SK-N-SH (cell line): Measurements from ENCODE around the gene MLKL. TPM values are rescaled to one million over a fixed set of nuclear protein-coding genes. Genes with fewer than 3 reads are reported as not detected.

ENCODE experiments used
- CTCF ChIA-PET: fragments of 300-600, 350-600 bp; formaldehyde crosslinking; extraction: SDS; loops from one replicate; lab custom pipeline; 2021; lab: Yijun Ruan, JAX
- POLR2A ChIA-PET: fragments of 350-600 bp; sonication (Branson Sonifier 250); formaldehyde crosslinking; extraction: SDS; loops from one replicate; lab custom pipeline; 2020; ENCODE audit warnings: antibody characterized with exemption, inconsistent platforms; lab: Yijun Ruan, JAX
- DNase-seq: peaks from one replicate; pipeline ENCODE4 v3.0.0; 2012
- H2AFZ ChIP-seq: fragments of 200-600 bp; sonication (generic); 2 replicates; pipeline ENCODE4 v1.8.1; 2016; ENCODE audit warnings: antibody characterized with exemption, mild to moderate bottlenecking, low read depth
- H3F3A ChIP-seq: fragments of 200-600 bp; sonication (generic); replicated peaks from 2 replicates; pipeline ENCODE3; 2016; ENCODE audit warnings: antibody characterized with exemption, mild to moderate bottlenecking; ENCODE audit not compliant: insufficient read depth
- H3K27ac ChIP-seq, 2 experiments: fragments of 200-500 bp in 1 of 2; fragments of 200-600 bp in 1 of 2; sonication (Bioruptor generic) in 1 of 2; sonication (generic), shearing (Covaris generic) in 1 of 2; 2 replicates each; pipeline versions ENCODE4 v1.5.1 to v1.6.1; 2014 to 2016; ENCODE audit warnings: low read depth in 2 of 2, inconsistent platforms in 1 of 2, low read length in 1 of 2, mild to moderate bottlenecking in 1 of 2, mixed read lengths in 1 of 2
- H3K27me3 ChIP-seq: fragments of 200-600 bp; sonication (generic), shearing (Covaris generic); 2 replicates; pipeline ENCODE4 v1.6.1; 2016; ENCODE audit warnings: mixed run types; ENCODE audit not compliant: insufficient read depth
- H3K36me3 ChIP-seq, 2 experiments: fragments of 200-500 bp in 1 of 2; fragments of 200-600 bp in 1 of 2; sonication (Bioruptor generic) in 1 of 2; sonication (generic) in 1 of 2; replicated peaks in 1 of 2; 2 replicates each; pipeline versions ENCODE3 to v1.5.1; 2014 to 2016; ENCODE audit warnings: low read length in 1 of 2, mild to moderate bottlenecking in 1 of 2; ENCODE audit not compliant: insufficient read depth in 2 of 2, control insufficient read depth in 1 of 2
- H3K4me1 ChIP-seq, 2 experiments: fragments of 200-500 bp in 1 of 2; fragments of 200-600 bp in 1 of 2; sonication (Bioruptor generic) in 1 of 2; sonication (generic), shearing (Covaris generic) in 1 of 2; 2 replicates each; pipeline versions ENCODE4 v1.5.1 to v1.6.1; 2014 to 2016; ENCODE audit warnings: low read depth in 1 of 2, low read length in 1 of 2, mixed run types in 1 of 2; ENCODE audit not compliant: insufficient read depth in 2 of 2, control insufficient read depth in 1 of 2
- H3K4me2 ChIP-seq: fragments of 200-600 bp; sonication (generic), shearing (Covaris generic); 2 replicates; pipeline ENCODE4 v1.6.1; 2017; ENCODE audit warnings: mixed run types
- H3K4me3 ChIP-seq, 2 experiments: fragments of 200-500 bp in 1 of 2; fragments of 200-600 bp in 1 of 2; sonication (Bioruptor generic) in 1 of 2; sonication (generic), shearing (Covaris generic) in 1 of 2; 2 replicates each; pipeline versions ENCODE4 v1.5.1 to v1.8.1; 2014 to 2016; ENCODE audit warnings: low read depth in 2 of 2, inconsistent platforms in 1 of 2, low read length in 1 of 2, mild to moderate bottlenecking in 1 of 2, mixed read lengths in 1 of 2, moderate library complexity in 1 of 2
- H3K79me2 ChIP-seq: fragments of 200-600 bp; sonication (generic); 2 replicates; pipeline ENCODE4 v1.8.1; 2017; ENCODE audit warnings: mild to moderate bottlenecking; ENCODE audit not compliant: insufficient read depth
- H3K9ac ChIP-seq: fragments of 200-600 bp; sonication (generic); 2 replicates; pipeline ENCODE4 v1.6.1; 2017; ENCODE audit warnings: mixed run types
- H3K9me2 ChIP-seq: fragments of 200-600 bp; sonication (generic); 2 replicates; pipeline ENCODE4 v1.6.1; 2017; ENCODE audit warnings: mixed run types
- H3K9me3 ChIP-seq: fragments of 200-600 bp; sonication (generic); 2 replicates; pipeline ENCODE4 v1.6.1; 2017; ENCODE audit warnings: mixed run types, mild to moderate bottlenecking, moderate library complexity
- H4K20me1 ChIP-seq: fragments of 200-600 bp; sonication (generic); 2 replicates; pipeline ENCODE4 v1.6.1; 2017; ENCODE audit warnings: mild to moderate bottlenecking, mixed run types; ENCODE audit not compliant: insufficient read depth
- CHD2 ChIP-seq: fragments of 150-350 bp; IDR thresholded peaks from 2 replicates; pipeline ENCODE4 v1.6.1; 2018; ENCODE audit warnings: low read length; ENCODE audit not compliant: partially characterized antibody
- GATA2 ChIP-seq: sonication (generic); formaldehyde crosslinking; IDR thresholded peaks from 2 replicates; pipeline ENCODE4 v1.5.0; 2020; ENCODE audit warnings: mild to moderate bottlenecking, missing genetic modification reagents
- IRF3 ChIP-seq: fragments of 150-350 bp; IDR thresholded peaks from 2 replicates; pipeline ENCODE4 v1.6.1; 2016; ENCODE audit warnings: mild to moderate bottlenecking, low read depth, low read length
- MAX ChIP-seq: IDR thresholded peaks from 2 replicates; pipeline ENCODE4 v1.4.0; 2012; ENCODE audit warnings: low read depth
- PBX3 ChIP-seq: IDR thresholded peaks from 2 replicates; pipeline ENCODE4; 2012
- RFX5 ChIP-seq: IDR thresholded peaks from 2 replicates; pipeline ENCODE4 v1.6.1; 2012; ENCODE audit warnings: mild to moderate bottlenecking, improper control_type of control experiment, low read length
- TAF1 ChIP-seq: IDR thresholded peaks from 2 replicates; pipeline ENCODE4 v1.6.1; 2012; ENCODE audit warnings: low read depth, mild to moderate bottlenecking, low read length, moderate library complexity, borderline replicate concordance
- USF1 ChIP-seq: IDR thresholded peaks from 2 replicates; pipeline ENCODE4 v1.4.0; 2012; ENCODE audit warnings: low read depth, borderline replicate concordance
- ZBTB33 ChIP-seq: IDR thresholded peaks from 2 replicates; pipeline ENCODE4 v1.4.0; 2012; ENCODE audit warnings: low read depth, borderline replicate concordance
- WGBS: methylation state at CpG from one replicate; pipeline ENCODE4 v1.1.6; 2017; ENCODE audit warnings: low lambda C conversion rate; 5-methylcytosine and 5-hydroxymethylcytosine counted together
- polyA plus RNA-seq, 3 experiments: library from polyadenylated mRNA; depleted of rRNA; stranded (reverse); fragments of >200 nt; gene quantifications; 2 replicates each; pipeline ENCODE4 v1.2.3, GENCODE V29; 2012

MLKL gene
- polyA plus RNA-seq, 1 of the 3 experiments (the other 2 are of a cell fraction), result 3.6 TPM

GRCh38 chr16:74666425-74667254 lies 34.0 kb downstream of the MLKL start, which contains the start of gene RFWD3 (continued):
- peak; percentile 90 for TF ChIP-seq IRF3
- peak; percentile 74 for TF ChIP-seq MAX
- TF ChIP-seq USF1, result no peak
- TF ChIP-seq ZBTB33, result no peak
- TF ChIP-seq GATA2 (CRISPR knock-in tag), result no peak
- no peak for TF ChIP-seq RFX5

- no peaks in the 10 kb centered on the region for H3F3A ChIP-seq
- peak overlapping the region; percentile 31 for H2AFZ ChIP-seq
- 10% methylated on average over 8 of the region's 8 CpGs for WGBS
- POLR2A ChIA-PET, result interaction anchor here (0.9 to 1.1 kb wide), 2 partner anchors 18 to 59 kb away, joined by 3 read pairs; partner anchors contain the start of gene GLG1
- no peak for TF ChIP-seq TAF1
- no peak for TF ChIP-seq MAX
- TF ChIP-seq CHD2, result no peak
- TF ChIP-seq PBX3, result no peak
- TF ChIP-seq, all 33 proteins: peak for 0
- H3K9me2 ChIP-seq, result no peaks in the 10 kb centered on the region
- peak overlapping the region; percentile 67 for H3K27ac ChIP-seq
- DNase-seq, result no peak
- peak overlapping the region; percentile 95 for H3K4me2 ChIP-seq
- peaks cover 56% of the 10 kb centered on the region for H3K79me2 ChIP-seq
- H3K4me1 ChIP-seq, result peaks cover 0 to 5% of the 10 kb centered on the region in 2 experiments; a peak in 2 of 4 replicates
- peaks cover 1% of the 10 kb centered on the region; the same call in 1 of the 2 replicates for H4K20me1 ChIP-seq
- CTCF ChIA-PET, result interaction anchor here (1.4 kb wide), 2 partner anchors 9 to 14 kb away, joined by 4 to 7 read pairs; no protein-coding TSS in a partner anchor
- H3K9me3 ChIP-seq, result no peaks in the 10 kb centered on the region
- H3K4me3 ChIP-seq, result peak overlapping the region; percentile 79 to 82
- H3K36me3 ChIP-seq, result peaks cover 22 to 33% of the 10 kb centered on the region in 2 experiments
- H3K27me3 ChIP-seq, result no peaks in the 10 kb centered on the region
- H3K9ac ChIP-seq, result peak overlapping the region; percentile 94
Observed at GRCh38 chr16:74666010-74666421, 34.6 kb downstream of the MLKL start.
